Kidney (tissue), 14 donors: ENCODE measurements around the gene FOS. TPM values are rescaled to one million over a fixed set of nuclear protein-coding genes. Genes with fewer than 3 reads are reported as not detected.

ENCODE experiments used
- DNase-seq, 5 donors: peaks; one replicate each; pipeline ENCODE4 v3.0.0-alpha.2; 2013 to 2020
- FAIRE-seq: peaks from 2 replicates; lab custom pipeline; 2012; peaks lifted over from hg19 to GRCh38; lab: Jason Lieb, UNC
- H3K27ac ChIP-seq, 2 donors: one replicate each; pipeline ENCODE4 v1.7.0; 2013; ENCODE audit warnings: low read depth in 2 of 2, low read length in 2 of 2, inconsistent platforms in 1 of 2
- H3K27me3 ChIP-seq: one replicate; pipeline ENCODE4 v1.7.1; 2013; ENCODE audit warnings: low read length, inconsistent platforms; ENCODE audit not compliant: control insufficient read depth, insufficient read depth
- H3K36me3 ChIP-seq, 3 donors: one replicate each; pipeline versions ENCODE4 v1.7.0 to v1.7.1; 2013; ENCODE audit warnings: low read length in 3 of 3, control low read depth in 1 of 3, inconsistent platforms in 1 of 3; ENCODE audit not compliant: insufficient read depth in 3 of 3, control insufficient read depth in 2 of 3
- H3K4me1 ChIP-seq, 3 donors: one replicate each; pipeline versions ENCODE4 v1.7.0 to v1.7.1; 2013; ENCODE audit warnings: low read length in 3 of 3, inconsistent platforms in 1 of 3, low read depth in 1 of 3; ENCODE audit not compliant: control insufficient read depth in 2 of 3, insufficient read depth in 2 of 3
- H3K4me3 ChIP-seq, 3 donors: one replicate each; pipeline versions ENCODE4 v1.7.0 to v1.8.1; 2013; ENCODE audit warnings: low read length in 3 of 3, control low read depth in 1 of 3, inconsistent platforms in 1 of 3
- H3K9ac ChIP-seq, 3 donors: one replicate each; pipeline versions ENCODE4 v1.7.0 to v1.7.1; 2013; ENCODE audit warnings: low read length in 3 of 3, control low read depth in 1 of 3, inconsistent platforms in 1 of 3
- H3K9me3 ChIP-seq, 3 donors: one replicate each; pipeline versions ENCODE4 v1.7.0 to v1.7.1; 2013; ENCODE audit warnings: low read length in 3 of 3, control low read depth in 1 of 3, inconsistent platforms in 1 of 3; ENCODE audit not compliant: control insufficient read depth in 2 of 3, insufficient read depth in 1 of 3
- intact Hi-C: fragments of 100-400 bp; cut with DNase I; formaldehyde crosslinking; loops from one replicate; pipeline ENCODE4 v1.11.1; 2022
- polyA plus RNA-seq: library from polyadenylated mRNA; stranded (reverse); fragments of 350-450 nt; fragmentation: Illumina TruSeq; extraction: RNeasy Lipid Tissue Mini Kit (QIAGEN cat#74804); gene quantifications from one replicate; pipeline ENCODE4 v1.2.3, GENCODE V29; 2014; ENCODE audit warnings: low read depth, low replicate concordance; ENCODE audit not compliant: insufficient read depth
- total RNA-seq: library from RNA; stranded (reverse); fragmentation: NEBNext Ultra II Directional; extraction: Animal tissue kit (Norgen Biotek cat#: 25700); gene quantifications from one replicate; pipeline ENCODE4 v1.2.1, GENCODE V29; 2021
- TF ChIP-seq, protein P1 (sequence below): IDR thresholded peaks from 3 replicates; pipeline ENCODE4 v1.5.1; 2012; ENCODE audit warnings: mild to moderate bottlenecking, moderate library complexity, borderline replicate concordance; ENCODE audit not compliant: insufficient read depth; ENCODE audit errors: extremely low read depth
- donor health status: control.
- donor health status: control.
- donor health status: control.
- donor health status: control.
- donor health status: control.
- donor health status: DM: yes; HTN: yes; CAD: no.
- donor health status: Normal renal cell carcinoma (clear cell type).

The FOS gene
- total and polyA plus RNA-seq, 2 donors from 2014 or later = 116 to 193 TPM

DNA sequence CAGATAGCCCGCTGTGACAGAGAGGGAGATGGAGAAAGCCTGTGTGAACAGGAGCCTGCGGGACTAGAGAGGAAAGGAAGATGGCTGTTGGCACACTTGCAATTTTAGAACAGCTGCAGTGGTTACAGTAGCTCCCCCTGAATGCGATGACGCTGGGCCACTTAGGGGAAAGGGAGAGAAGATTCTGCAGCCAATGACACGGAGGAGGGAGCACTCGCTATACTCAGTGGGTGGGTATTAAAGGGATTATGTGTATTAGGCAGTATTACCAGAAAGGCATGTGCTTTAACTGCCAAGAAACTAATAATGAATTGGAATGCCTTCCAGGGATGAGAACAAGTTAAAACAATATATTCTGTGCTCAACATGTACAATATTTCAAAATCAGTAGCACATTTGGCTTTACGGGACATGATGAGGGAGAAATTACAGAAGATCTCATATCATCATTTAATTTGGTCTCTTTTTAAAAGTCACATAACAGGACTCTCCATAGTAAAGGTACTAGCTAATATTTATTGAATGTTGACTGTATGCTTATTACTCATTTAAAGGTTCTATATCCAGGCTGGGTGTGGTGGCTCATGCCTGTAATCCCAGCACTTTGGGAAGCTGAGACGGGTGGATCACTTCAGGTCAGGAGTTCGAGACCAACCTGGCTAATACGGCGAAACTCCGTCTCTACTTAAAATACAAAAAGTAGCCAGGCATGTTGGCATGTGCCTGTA, 35.9 kb upstream of the FOS start:
- FAIRE-seq = no peak
- no peak overlapping the region for H3K27ac ChIP-seq

DNA sequence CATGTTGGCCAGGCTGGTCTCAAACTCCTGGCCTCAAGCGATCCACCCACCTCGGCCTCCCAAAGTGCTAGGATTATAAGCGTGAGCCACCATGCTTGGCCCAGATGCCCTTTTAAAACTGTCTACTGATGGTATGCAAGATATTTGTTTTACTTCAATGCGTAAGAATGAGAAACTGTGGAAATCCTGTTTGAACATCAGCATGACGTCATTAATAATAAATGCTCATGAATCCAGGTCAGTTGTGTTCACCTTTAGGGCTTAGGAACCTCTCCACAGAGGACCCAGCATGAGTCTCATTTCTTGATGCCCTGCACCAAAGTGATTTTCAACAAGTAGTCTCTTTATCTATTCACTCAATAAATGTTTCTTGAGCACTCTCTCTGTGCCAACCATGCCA, 34.5 kb upstream of the FOS start:
- Histone ChIP-seq H3K4me1 (no peaks in the 10 kb centered on the region), H3K9ac (no peak overlapping the region), H3K4me3 (no peak overlapping the region), H3K9me3 (no peaks in the 10 kb centered on the region), H3K27ac (no peak overlapping the region), H3K27me3 (no peaks in the 10 kb centered on the region), H3K36me3 (no peaks in the 10 kb centered on the region)
- DNase-seq = no peak
- intact Hi-C loops = no loop called here
- FAIRE-seq = no peak
- TF ChIP-seq, protein P1, sequence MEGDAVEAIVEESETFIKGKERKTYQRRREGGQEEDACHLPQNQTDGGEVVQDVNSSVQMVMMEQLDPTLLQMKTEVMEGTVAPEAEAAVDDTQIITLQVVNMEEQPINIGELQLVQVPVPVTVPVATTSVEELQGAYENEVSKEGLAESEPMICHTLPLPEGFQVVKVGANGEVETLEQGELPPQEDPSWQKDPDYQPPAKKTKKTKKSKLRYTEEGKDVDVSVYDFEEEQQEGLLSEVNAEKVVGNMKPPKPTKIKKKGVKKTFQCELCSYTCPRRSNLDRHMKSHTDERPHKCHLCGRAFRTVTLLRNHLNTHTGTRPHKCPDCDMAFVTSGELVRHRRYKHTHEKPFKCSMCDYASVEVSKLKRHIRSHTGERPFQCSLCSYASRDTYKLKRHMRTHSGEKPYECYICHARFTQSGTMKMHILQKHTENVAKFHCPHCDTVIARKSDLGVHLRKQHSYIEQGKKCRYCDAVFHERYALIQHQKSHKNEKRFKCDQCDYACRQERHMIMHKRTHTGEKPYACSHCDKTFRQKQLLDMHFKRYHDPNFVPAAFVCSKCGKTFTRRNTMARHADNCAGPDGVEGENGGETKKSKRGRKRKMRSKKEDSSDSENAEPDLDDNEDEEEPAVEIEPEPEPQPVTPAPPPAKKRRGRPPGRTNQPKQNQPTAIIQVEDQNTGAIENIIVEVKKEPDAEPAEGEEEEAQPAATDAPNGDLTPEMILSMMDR = no peak

More for the DNA sequence above, 35.9 kb upstream of the FOS start:
- TF ChIP-seq, protein P1 = no peak
- intact Hi-C loops = no loop called here
- Histone ChIP-seq H3K27me3 (no peaks in the 10 kb centered on the region), H3K9ac (no peak overlapping the region), H3K9me3 (no peaks in the 10 kb centered on the region), H3K36me3 (no peaks in the 10 kb centered on the region), H3K4me1 (peaks cover 0 to under 1% (median 0%) of the 10 kb centered on the region in 3 donors), H3K4me3 (no peak overlapping the region)
- peak in 4 of 5 donors; percentile 51 to 92 (median 64) for DNase-seq

DNA sequence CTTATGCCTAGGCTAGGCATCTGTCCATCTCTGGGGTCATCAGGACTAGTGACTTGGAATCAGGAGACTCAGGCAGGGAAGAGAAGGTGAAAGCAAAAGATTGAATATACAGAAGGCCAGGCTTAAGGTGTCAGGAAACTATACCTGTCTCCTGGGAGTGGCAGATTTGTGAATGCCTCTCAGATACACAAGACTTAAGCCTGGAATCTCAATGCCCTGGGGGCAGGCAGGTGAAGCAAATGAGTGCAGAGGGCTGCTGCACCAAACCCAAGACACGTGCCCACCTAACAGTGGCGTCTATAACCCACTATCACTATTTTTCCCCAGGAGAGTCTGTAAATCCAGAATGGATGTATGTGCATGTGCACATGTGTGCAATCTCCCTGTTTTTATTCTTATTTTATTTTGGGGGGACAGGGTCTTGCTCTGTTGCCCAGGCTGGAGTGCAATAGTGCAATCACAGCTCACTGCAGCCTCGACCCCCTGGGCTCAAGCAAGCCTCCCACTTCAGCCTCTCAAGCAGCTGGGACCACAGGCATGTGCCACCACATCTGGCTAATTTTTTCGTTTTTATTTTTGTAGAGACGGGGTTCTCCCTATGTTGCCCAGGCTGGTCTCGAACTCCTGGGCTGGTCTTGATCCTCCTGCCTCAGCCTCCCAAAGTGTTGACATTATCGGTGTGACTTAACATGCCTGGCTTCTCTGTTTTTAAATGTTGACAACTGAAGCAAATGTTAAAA, 31.9 kb upstream of the FOS start:
- TF ChIP-seq, protein P1 = no peak
- Histone ChIP-seq H3K4me3 (no peak overlapping the region), H3K4me1 (no peaks in the 10 kb centered on the region), H3K9me3 (no peaks in the 10 kb centered on the region), H3K27ac (no peak overlapping the region), H3K9ac (no peak overlapping the region), H3K36me3 (no peaks in the 10 kb centered on the region), H3K27me3 (no peaks in the 10 kb centered on the region)
- FAIRE-seq (no peak), DNase-seq (peak in 1 of 5 donors; percentile 32)
- intact Hi-C loops = no loop called here
